GM21390 (cell line): ENCODE data around the gene SERPINB10.
A peak's percentile ranks its signal among the peaks of the same experiment; 100 is the strongest.
"Not testable (repeated sequence)": the region's sequence is repeated elsewhere in the genome, so short reads cannot be mapped to it uniquely, and the experiment has no call there.

Experiments used
- ATAC-seq: cut with Tn5 transposase; IDR thresholded peaks from one replicate; pipeline ENCODE4 v1.9.1; 2021; ENCODE audit not compliant: unreplicated experiment

SERPINB10 gene

DNA sequence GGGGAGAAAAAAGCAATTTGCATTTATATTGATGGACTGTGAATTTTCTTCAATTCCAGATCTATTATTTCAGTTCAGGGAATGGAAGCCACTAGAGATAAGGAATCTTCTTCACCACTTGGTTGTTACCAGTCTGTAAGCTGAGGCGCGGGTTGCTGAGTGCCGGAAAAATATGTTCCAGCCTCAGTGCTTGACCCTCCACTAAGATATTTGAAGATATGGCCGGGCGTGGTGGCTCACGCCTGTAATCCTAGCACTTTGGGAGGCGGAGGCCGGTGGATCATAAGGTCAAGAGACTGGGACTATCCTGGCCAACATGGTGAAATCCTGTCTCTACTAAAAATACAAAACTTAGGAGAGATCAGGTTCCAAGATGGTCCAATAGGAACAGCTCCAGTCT lies 32.2 kb downstream of the SERPINB10 start:
- ATAC-seq: no peak

DNA sequence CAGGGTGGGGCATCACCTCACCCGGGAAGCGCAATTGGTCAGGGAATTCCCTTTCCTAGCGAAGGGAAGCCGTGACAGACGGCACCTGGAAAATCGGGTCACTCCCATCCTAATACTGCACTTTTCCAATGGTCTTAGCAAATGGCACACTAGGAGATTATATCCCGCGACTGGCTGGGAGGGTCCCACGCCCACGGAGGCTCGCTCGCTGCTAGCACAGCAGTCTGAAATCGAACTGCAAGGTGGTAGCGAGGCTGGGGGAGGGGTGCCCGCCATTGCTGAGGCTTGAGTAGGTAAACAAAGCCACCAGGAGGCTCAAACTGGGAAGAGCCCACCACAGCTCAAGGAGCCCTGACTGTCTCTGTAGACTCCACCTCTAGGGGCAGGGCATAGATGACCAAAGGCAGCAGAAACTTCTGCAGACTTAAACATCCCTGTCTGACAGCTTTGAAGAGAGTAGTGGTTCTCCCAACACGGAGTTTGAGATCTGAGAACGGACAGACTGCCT lies 32.8 kb downstream of the SERPINB10 start:
- ATAC-seq: not testable (repeated sequence)

DNA sequence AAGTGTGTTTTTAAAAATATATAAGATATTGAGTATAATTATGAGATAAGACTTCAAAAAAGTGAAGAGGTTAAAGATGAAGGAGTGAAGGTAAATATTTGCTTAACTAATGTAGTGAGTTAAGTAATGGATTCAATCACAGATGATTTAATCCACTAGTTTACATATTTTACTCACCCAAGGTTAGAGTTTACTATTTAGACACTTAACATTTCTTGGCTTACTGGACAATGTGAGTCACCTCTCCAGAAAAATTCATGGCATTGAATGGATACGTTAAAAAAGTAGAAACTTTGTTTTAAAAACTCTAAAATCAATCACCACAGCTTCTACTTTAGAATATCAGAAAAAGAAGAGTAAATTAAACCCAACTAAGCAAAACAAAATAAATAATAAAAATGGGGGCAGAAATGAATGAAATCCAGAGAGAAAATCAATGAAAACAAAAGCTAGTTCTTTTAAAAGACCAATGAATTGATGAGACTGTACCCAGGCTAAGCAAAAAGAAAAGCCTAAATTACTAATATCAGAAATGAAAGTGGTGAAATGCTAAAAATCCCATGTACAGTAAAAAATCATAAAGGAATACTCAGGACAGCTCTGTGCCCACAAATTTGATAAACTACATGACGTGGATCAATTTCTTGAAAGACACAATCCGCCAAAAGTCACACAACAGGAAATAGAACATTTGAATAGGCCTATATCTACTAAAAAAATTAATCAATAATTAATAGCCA lies 39.5 kb downstream of the SERPINB10 start:
- ATAC-seq: no peak

DNA sequence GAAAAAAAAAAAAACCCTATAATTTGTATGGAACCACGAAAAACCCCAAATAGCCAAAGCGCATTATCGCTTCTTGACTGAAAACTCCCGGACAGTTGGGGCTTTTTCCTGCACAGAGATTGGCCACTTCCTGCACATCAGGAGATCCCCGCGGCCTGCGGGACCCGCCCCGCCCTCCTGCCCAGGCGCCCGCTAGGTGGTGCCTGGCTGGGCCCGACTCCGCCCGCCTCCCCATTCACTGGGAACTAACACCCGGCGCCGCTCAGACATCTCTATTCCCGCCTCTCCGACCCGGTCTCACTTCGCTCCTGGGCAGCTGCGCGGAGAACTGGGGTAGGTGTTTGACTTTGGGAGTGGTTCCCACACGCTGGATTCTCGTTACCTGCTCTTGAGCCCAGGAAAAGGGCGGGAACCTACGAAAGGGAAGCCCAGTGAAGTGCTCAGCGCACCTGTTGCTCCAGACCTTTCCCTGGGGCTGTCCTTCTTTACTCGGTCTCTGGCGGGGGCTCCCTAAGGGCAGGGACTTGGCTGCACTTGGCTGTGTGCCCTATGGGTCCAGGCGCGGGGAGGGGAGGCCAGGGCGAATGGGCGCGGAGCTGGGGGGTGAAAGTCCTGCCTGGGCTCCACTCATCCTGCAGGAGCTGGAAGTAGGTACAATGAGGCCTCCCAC lies 41.4 kb downstream of the SERPINB10 start, which contains the start of gene HMSD:
Gene HMSD, plus strand, starts transcription at position 234 of the 670 bp plus-strand sequence. CDS start 4,155 bp downstream, outside the sequence.
- peak; percentile 89 for ATAC-seq

DNA sequence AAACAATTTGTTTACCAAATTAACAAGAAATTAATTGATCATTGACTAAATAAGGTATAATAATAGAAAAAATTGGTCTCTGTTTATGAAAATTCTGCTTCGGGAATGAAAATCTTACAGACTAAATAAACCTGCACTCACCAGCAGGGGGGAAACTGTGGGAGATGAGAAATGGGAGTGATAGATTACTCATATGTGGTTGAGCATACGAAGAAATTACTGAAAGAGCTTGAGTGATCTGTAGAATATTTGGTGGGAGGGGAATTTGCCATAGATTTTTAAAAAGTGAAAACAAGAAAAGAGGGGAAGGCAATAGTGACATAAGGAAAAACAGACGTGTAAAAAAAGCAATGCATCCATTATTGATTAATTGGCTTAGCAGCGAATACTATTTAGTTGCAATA lies 43.5 kb downstream of the SERPINB10 start:
- ATAC-seq: peak; percentile 38

DNA sequence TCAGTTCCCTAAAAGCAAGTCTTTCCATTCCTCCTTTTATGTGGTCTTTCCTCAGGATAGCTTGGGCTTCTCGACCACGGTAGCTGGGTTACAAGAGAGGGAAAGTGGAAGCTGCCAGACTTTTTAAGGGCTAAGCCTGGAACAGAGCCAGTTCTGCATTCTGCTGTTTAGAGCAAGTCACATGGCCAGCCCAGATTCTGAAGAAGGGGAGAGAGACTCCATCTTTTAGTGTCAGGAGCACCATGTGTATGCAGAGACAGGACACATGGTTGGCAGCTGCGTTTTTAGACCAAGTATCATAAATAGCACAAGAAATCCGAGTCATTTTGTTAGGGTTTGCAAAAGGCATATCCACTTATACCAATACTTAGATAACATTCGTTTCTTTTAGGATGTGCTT lies 46.1 kb downstream of the SERPINB10 start:
- no peak for ATAC-seq

DNA sequence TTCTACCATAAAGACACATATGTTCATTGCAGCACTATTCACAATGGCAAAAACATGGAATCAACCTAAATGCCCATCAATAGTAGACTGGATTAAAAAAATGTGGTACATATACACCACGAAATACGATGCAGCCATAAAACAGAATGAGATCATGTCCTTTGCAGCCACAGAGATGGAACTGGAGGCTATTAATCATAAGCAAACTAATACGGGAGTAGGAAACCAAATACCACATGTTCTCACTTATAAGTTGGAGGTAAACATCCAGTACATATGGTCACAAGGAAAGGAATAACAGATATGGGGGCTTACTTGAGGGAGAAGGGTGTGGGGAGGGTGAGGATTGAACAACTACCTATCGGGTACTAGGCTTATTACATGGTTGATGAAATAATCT lies 49.0 kb downstream of the SERPINB10 start:
- ATAC-seq: no peak

DNA sequence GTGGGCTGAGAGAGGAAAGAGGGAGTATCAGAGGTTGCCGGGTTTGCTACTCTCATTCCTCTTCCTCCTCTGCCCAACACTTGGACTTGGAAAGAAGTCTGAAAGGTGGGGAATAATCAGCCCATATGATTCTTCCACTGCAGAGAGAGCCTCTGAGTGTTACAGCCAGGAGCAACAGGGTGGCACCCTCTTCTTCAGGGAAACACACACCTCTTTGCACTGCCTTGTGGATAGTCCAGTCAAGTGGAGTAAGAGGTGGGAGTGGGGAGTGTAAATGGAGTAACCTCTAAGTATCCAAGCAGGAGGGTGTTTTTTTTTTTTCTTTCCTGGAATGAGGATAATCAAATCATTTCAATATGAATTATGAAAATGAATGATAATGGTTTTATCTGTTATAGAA lies 53.1 kb downstream of the SERPINB10 start:
- no peak for ATAC-seq

DNA sequence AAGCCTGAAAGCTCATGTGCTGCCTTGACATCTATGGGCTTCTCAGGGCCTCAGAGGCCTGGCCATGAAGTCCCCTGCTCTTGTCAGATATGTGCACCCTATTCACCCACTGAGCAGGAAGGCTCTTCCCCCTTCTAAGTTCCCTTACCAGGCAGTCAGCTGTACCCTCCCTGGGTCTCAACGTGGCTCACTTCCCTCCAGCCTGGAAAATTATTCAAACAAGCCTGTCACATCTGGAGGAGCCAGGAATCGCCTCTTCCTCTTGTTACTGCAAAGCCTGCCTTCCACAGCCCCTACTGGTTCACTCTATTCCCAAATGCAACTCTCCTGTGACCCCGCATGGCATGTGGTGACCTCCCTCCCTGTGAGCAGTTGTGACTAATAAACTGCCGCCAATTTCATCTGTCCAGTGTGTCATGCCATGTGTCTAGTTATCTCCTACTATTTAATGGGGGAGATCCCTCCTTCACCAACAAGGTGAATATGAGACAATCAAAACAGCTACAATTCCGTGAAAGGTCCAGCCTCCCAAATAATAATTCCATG lies 53.8 kb downstream of the SERPINB10 start:
- no peak for ATAC-seq

DNA sequence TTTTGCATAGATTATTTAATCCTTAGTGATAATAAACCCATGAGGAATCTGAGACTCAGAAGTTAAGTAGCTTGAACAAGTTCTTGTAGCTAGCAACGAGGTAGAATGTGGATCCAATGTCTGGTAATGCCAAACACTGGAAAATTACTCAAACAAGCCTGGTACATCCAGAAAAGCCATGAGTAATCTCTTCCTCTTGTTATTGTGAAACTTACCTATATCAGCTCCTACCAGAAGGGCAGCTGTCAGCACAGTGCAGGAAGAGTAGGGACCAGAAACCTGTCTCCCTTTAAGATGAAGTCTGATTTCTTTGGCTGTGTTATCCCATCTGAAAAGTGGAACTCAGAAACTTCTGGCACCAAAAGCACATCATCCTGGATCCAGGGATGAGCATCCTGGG lies 54.4 kb downstream of the SERPINB10 start:
- ATAC-seq: no peak

DNA sequence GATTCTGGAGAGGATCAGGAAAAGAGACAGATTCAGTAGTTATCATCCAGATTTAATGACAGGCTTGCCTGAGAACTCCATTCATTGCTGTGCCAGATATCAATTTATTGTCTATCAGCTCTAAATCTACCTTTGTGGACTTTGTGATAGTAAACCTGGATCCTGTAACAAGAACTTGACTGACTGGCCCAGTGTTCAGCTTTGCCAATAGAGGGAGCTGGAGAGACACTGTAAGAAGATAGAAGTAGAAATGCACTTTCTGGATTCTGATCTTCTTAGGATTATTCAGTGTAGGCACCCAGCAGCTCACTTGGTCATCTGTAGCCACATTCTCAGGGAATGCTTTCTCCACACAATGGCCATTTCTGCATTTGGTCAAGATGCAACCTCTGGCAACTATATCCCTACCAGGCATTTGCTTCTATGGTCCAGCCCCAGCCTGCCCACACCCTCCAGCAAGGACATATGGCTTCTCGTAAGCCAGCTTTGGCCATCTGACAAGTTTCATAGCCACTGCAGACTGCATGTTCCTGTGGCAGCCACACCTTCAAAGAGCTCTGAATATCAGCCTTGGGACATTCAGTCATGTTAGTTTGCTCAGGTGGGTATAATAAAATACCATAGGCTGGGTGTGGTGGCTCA lies 56.0 kb downstream of the SERPINB10 start:
- peak; percentile 81 for ATAC-seq

DNA sequence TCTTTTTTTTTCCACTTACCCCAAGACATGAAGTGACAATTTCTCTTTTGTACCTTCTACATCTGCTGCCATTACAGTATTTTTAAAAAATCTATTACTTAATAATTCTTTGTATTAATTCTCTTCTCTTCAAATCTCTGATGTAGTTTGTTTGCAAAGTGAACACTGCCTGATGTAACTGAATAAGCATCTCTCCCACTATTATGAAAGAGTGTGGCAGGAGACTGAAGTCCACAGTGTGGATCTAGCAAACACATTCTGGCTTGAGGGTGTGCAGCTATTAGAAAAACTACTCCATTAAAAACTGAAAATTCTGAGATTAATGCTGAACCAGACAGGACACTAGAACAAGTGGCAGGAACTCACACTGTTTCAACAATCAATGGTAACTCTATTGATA lies 57.1 kb downstream of the SERPINB10 start:
- ATAC-seq: no peak

DNA sequence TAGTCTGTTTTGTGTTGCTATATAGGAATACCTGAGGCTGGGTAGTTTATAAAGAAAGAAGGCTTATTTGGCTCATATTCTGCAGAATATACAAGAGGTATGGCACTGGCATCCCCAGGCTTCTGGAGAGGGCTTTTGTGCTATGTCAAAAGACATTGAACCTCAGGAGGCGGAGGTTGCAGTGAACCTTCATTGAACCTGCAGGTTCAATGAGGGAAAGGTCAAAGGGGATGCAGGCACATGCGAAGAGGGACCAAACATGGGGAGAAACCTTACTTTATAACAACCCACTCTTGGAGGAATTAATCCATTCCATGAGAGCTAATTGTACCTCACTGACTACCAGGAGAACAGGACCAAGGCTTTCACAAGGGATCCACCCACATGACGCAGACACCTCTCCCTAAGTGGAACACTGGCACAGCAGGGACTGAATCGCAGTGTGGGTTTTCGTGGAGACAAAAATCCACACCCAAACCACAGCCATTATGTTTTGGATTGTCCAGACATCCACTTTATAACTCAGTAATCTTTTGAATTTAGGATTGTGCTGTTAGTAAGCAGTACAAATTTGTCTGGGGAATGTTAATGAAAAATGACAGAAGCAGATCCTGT lies 58.1 kb downstream of the SERPINB10 start:
- no peak for ATAC-seq

DNA sequence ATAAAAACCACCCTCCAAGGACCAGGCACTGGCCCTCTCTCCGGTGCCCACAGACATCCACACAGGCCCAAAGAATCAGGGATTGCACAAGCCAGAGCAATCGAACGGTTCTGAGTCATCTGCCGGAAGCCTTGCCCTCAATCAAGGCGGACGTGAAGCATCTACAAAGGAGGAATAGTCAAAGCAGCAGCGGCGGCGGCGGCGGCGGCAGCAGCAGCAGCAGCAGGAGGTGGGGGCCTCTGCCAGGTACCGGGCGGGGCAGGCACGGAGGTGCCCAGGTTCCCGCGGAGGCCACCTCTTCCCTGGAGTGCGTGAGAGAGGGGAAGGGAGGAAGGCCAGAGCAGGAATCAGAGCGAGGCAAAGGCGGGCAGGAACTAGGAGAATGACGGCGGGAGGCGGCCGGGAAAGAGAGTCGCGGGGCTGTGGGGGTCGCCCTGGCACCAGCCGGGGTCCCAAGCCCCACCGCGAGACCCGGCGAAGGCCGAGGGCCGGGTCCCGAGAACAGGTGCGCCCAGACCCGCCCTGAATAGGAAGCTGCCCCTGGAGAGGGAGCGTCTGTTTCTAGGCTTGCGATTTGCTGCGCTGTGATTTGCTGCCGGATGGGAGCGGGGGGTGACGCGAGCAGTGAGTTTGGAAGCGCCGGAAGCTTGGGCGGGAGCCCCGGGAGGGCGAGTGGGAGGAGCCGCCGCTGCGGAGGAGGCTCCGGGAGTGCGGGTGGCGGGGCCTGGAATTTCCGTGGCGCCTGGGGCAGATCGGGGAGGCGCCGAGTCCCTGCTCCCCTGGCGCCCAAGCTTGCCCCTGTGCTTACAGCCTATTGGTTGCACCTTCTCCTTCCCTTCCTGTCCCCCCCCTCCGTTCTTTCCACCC lies 62.4 kb downstream of the SERPINB10 start, which contains the start of gene SERPINB8:
Gene SERPINB8, plus strand, starts transcription at position 140 of the 867 bp plus-strand sequence. CDS start 8,228 bp downstream, outside the sequence.
- ATAC-seq: peak; percentile 91

DNA sequence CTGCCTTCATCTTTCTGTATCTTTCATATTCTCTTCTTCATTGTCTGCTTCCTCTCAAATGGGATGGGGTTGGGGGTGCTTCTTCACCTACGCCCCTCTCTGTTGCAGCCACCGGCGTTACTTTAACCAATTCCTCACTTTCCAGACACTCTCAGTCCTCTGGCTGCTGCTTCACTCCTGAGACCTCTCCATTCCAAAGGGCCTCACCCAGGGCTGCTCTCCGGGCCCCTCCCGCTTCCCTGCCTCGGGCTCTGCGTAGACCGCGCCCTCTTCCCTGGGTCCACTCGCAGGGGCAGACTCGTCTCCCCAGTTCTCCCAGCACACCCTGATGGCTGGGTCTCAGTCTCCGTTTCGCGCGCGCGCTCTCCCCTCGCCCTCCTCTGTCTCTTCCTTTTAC lies 63.0 kb downstream of the SERPINB10 start:
- peak; percentile 3 for ATAC-seq

DNA sequence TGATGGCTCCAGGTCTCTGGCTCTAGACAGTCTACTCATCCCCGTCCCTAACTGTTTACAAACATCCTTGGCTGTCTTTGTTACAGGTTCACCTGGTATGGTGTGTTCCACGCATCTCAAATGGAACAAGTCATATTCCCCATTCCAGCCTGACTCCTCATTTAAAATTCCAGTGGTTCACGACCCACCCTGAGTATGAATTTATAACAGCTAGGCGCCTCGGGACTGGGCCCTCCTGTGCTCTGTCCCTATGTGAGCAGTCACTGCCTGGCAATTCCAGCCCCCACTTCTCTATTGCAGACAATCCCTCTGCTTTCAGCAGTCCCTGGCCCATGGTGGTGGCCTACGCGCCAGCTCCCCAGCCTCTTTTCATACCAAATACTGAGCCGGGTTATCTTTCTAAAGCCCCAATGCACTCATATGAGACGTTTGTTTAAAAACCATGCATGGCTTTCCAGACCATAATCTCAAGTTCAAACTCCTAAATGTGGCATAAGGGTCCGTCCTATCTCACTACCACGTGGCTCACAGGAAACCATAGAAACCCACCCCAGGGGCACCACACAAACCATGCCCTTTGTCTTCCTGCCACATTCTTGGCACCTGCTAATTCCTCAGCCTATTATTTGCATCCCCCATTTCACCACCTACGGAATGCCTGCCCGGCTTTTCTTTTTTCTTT lies 63.7 kb downstream of the SERPINB10 start:
- ATAC-seq: no peak

DNA sequence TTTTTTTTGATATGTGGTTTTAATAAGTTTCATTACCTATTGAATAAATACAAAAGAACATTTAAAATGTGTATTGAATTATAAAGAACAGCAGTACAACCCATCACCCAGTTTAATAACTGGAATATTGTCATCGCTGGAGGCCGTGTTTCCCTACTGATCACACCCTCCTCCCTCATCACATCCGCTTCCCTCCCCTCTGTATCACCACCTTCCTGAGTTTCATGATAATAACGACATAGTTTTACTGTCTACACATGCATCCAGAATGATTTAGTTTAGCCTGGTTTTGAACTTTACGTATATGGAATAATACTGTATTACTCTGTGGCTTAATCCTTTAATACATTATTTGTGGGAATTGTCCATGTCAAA lies 64.2 kb downstream of the SERPINB10 start:
- no peak for ATAC-seq

DNA sequence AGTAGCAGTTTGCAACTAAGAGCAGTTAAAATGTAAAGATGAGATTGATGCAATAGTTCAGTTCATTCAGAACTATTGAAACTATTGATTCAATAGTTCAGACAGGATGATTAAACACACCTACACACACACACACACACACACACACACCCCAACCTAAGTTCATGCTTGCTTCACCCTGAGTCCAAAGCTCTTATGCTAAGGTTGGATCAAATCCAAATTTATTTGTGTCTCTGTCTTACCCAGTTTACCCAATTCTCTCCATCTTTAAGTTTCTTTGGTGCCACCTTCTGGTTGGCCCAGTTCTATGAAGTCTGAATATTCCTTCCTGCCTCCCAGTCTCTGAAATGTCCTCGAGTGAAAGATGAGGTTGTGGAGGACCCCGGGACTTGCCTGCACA lies 67.2 kb downstream of the SERPINB10 start:
- no peak for ATAC-seq

DNA sequence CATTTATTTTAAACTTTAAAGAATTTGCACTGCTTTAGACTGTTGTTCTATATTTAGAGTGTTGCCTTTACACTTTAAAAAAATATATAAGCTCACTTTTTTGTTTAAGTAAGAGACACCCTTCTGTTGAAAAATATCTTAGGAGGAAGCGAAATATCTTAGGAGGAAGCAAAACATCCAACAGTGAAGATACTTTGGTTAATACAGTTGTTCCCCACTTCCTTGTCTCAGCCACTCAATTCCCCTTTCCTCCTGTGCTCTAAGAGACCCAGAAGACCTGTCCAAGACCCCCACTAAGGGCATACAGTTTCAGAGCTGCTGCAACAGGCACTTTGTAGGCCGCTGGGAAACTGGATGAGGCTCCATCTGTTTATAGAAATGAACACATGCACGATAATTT lies 67.9 kb downstream of the SERPINB10 start:
- ATAC-seq: peak; percentile 39
